ENCODE data around the gene OLFM3. TPM values are rescaled to one million over a fixed set of nuclear protein-coding genes. Genes with fewer than 3 reads are reported as not detected.

The OLFM3 gene
- total RNA-seq, 2 donors from 2014 or later = not detected

GRCh38 chr1:101967871-101968270, 28.9 kb downstream of the OLFM3 start:
- Histone ChIP-seq H3K4me3 (no peak overlapping the region), H3K9me3 (no peaks in the 10 kb centered on the region), H3K4me1 (ENCODE audit: control insufficient read depth in 1 of 2, low read depth in 2 of 2) (no peaks in the 10 kb centered on the region), H3K36me3 (no peaks in the 10 kb centered on the region), H3K27ac (no peak overlapping the region), H3K27me3 (replicated peaks; ENCODE audit: insufficient read depth) (no peaks in the 10 kb centered on the region)
- DNase-seq (ENCODE audit: low spot score) (no peak), ATAC-seq (ENCODE audit: insufficient number of reproducible peaks, low FRiP score, low read depth) (no peak)
- no peak for TF ChIP-seq CTCF (IDR thresholded peaks at IDR 0.05)

- ATAC-seq (ENCODE audit: insufficient number of reproducible peaks, low FRiP score, low read depth) (no peak), DNase-seq (ENCODE audit: low spot score) (no peak)
- H3K36me3 ChIP-seq = no peaks in the 10 kb centered on the region
- no peak overlapping the region for H3K27ac ChIP-seq
- no peak for TF ChIP-seq CTCF (IDR thresholded peaks at IDR 0.05)
- no peak overlapping the region for H3K4me3 ChIP-seq
- no peaks in the 10 kb centered on the region for H3K27me3 ChIP-seq (replicated peaks; ENCODE audit: insufficient read depth)
- H3K9me3 ChIP-seq = no peaks in the 10 kb centered on the region
- no peaks in the 10 kb centered on the region for H3K4me1 ChIP-seq (ENCODE audit: control insufficient read depth in 1 of 2, low read depth in 2 of 2)
Measured at GRCh38 chr1:101965341-101965740, 31.4 kb downstream of the OLFM3 start.

GRCh38 chr1:101964708-101965107, 32.0 kb downstream of the OLFM3 start:
- no peaks in the 10 kb centered on the region for H3K9me3 ChIP-seq
- DNase-seq (ENCODE audit: low spot score) = no peak
- no peak overlapping the region for H3K27ac ChIP-seq
- ATAC-seq (ENCODE audit: insufficient number of reproducible peaks, low FRiP score, low read depth) = no peak
- H3K27me3 ChIP-seq (replicated peaks; ENCODE audit: insufficient read depth) = no peaks in the 10 kb centered on the region
- no peak overlapping the region for H3K4me3 ChIP-seq
- H3K36me3 ChIP-seq = no peaks in the 10 kb centered on the region
- no peaks in the 10 kb centered on the region for H3K4me1 ChIP-seq (ENCODE audit: control insufficient read depth in 1 of 2, low read depth in 2 of 2)
- TF ChIP-seq CTCF (IDR thresholded peaks at IDR 0.05) = no peak

DNA sequence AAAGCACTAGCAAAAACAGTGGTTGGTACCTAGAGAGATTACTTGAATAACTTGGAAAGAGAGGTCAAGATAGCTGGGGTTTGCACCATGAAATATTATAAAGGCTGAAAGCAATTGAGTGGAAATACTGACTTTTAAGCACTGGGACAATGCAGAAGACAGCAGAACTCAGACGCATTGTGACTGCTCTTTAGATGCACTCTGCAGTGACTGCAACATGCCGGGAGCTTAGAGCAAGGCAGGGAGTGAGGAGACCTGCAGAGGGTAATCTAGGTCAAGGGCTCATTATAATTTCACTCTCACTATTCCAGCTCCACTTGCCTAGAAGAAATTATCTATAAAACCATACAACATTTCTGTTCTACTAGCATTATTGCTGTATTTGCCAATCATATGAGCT, 36.6 kb downstream of the OLFM3 start:
- ATAC-seq (ENCODE audit: insufficient number of reproducible peaks, low FRiP score, low read depth) (no peak), DNase-seq (ENCODE audit: low spot score) (no peak)
- H3K9me3 ChIP-seq = no peaks in the 10 kb centered on the region
- no peaks in the 10 kb centered on the region for H3K4me1 ChIP-seq (ENCODE audit: control insufficient read depth in 1 of 2, low read depth in 2 of 2)
- H3K4me3 ChIP-seq = no peak overlapping the region
- no peaks in the 10 kb centered on the region for H3K27me3 ChIP-seq (replicated peaks; ENCODE audit: insufficient read depth)
- no peak for TF ChIP-seq CTCF (IDR thresholded peaks at IDR 0.05)
- H3K36me3 ChIP-seq = no peaks in the 10 kb centered on the region
- H3K27ac ChIP-seq = no peak overlapping the region

- H3K27me3 ChIP-seq (replicated peaks; ENCODE audit: insufficient read depth) = no peaks in the 10 kb centered on the region
- no peaks in the 10 kb centered on the region for H3K4me1 ChIP-seq (ENCODE audit: control insufficient read depth in 1 of 2, low read depth in 2 of 2)
- no peak overlapping the region for H3K4me3 ChIP-seq
- no peaks in the 10 kb centered on the region for H3K9me3 ChIP-seq
- ATAC-seq (ENCODE audit: insufficient number of reproducible peaks, low FRiP score, low read depth) = no peak
- no peaks in the 10 kb centered on the region for H3K36me3 ChIP-seq
- no peak for DNase-seq (ENCODE audit: low spot score)
- no peak overlapping the region for H3K27ac ChIP-seq
- TF ChIP-seq CTCF (IDR thresholded peaks at IDR 0.05) = no peak
Measured at GRCh38 chr1:101959456-101959855, 37.3 kb downstream of the OLFM3 start.
